CD4-positive, alpha-beta T cell (primary cell): ENCODE measurements around the gene PPEF1. TPM values are rescaled to one million over a fixed set of nuclear protein-coding genes. Genes with fewer than 3 reads are reported as not detected.

Experiments used
- ATAC-seq: fragments of 200-7000 bp; cut with Tn5 transposase; one replicate; pipeline ENCODE4 v1.10.0; 2022; ENCODE audit warnings: mild to moderate bottlenecking; ENCODE audit not compliant: poor library complexity
- CTCF ChIA-PET: fragments of 350-600 bp; sonication (Branson Sonifier 250); formaldehyde crosslinking; loops from one replicate; lab custom pipeline; 2021; ENCODE audit warnings: antibody characterized with exemption, inconsistent platforms; lab: Charles Lee
- POLR2A ChIA-PET: fragments of 350-600 bp; sonication (Branson Sonifier 250); formaldehyde crosslinking; loops from one replicate; lab custom pipeline; 2021; ENCODE audit warnings: antibody characterized with exemption, inconsistent platforms; lab: Charles Lee
- DNase-seq, 14 experiments: peaks; one replicate each; pipeline ENCODE4 v3.0.0-alpha.2; 2013 to 2020; ENCODE audit warnings: mixed read lengths in 2 of 14
- H3K27ac ChIP-seq, 2 donors: one replicate each; pipeline versions ENCODE4 v1.5.1 to v1.7.0; 2013; ENCODE audit warnings: low read length in 2 of 2, low read depth in 1 of 2, mild to moderate bottlenecking in 1 of 2
- H3K27me3 ChIP-seq, 2 experiments: 1 replicate in 1 of 2; 2 replicates in 1 of 2; pipeline versions ENCODE4 v1.6.1 to v1.7.0; 2013; ENCODE audit warnings: low read length in 2 of 2, control low read depth in 1 of 2, mild to moderate bottlenecking in 1 of 2, moderate library complexity in 1 of 2; ENCODE audit not compliant: insufficient read depth in 2 of 2, control insufficient read depth in 1 of 2
- H3K36me3 ChIP-seq: one replicate; pipeline ENCODE4 v1.6.1; 2013; ENCODE audit warnings: low read length, control low read depth; ENCODE audit not compliant: insufficient read depth
- H3K4me1 ChIP-seq: one replicate; pipeline ENCODE4 v1.6.1; 2013; ENCODE audit warnings: low read length, control low read depth; ENCODE audit not compliant: insufficient read depth
- H3K4me3 ChIP-seq: one replicate; pipeline ENCODE4 v1.5.1; 2013; ENCODE audit warnings: mild to moderate bottlenecking, low read length, moderate library complexity
- H3K9me3 ChIP-seq, 2 experiments: 1 replicate in 1 of 2; 2 replicates in 1 of 2; pipeline versions ENCODE4 v1.6.1 to v1.7.0; 2013; ENCODE audit warnings: low read length in 2 of 2, mild to moderate bottlenecking in 2 of 2, control low read depth in 1 of 2, moderate library complexity in 1 of 2; ENCODE audit not compliant: control insufficient read depth in 1 of 2, insufficient read depth in 1 of 2
- H3K27ac Mint-ChIP-seq: one replicate; pipeline ENCODE4 v1.8.0; 2020; ENCODE audit warnings: mixed read lengths
- H3K27me3 Mint-ChIP-seq: one replicate; pipeline ENCODE4 v1.8.0; 2021; ENCODE audit warnings: mixed read lengths
- H3K36me3 Mint-ChIP-seq: one replicate; pipeline ENCODE4 v1.8.0; 2021; ENCODE audit warnings: low read depth, mixed read lengths
- H3K4me1 Mint-ChIP-seq: one replicate; pipeline ENCODE4 v1.8.0; 2021; ENCODE audit warnings: low read depth, mixed read lengths
- H3K4me3 Mint-ChIP-seq: one replicate; pipeline ENCODE4 v1.8.0; 2020; ENCODE audit warnings: mild to moderate bottlenecking, mixed read lengths
- H3K9me3 Mint-ChIP-seq: one replicate; pipeline ENCODE4 v1.8.0; 2020; ENCODE audit warnings: mixed read lengths
- CTCF ChIP-seq: fragments of 200-600 bp; IDR thresholded peaks from one replicate; pipeline ENCODE4 v1.8.0; 2022; ENCODE audit warnings: antibody characterized with exemption, mild to moderate bottlenecking
- intact Hi-C, 2 experiments: fragments of 100-400 bp; cut with DNase I in 1 of 2; cut with micrococcal nuclease in 1 of 2; formaldehyde crosslinking; loops; one replicate each; pipeline versions ENCODE4 v1.15.1 to v1.9.0; 2023 to 2025; cut with DNase I, micrococcal nuclease
- total RNA-seq, 174 experiments: library from RNA in 2 of 174; stranded (reverse) in 2 of 174; gene quantifications; one replicate each; pipeline ENCODE4 v1.2.3 and lab custom pipeline; 2021 to 2026

PPEF1 gene
- total RNA-seq, 2 experiments from 2014 or later, result 0.34 TPM; not detected in 1

- Mint-ChIP-seq H3K27ac (peak overlapping the region; percentile 95), H3K27me3 (peaks cover 3% of the 10 kb centered on the region), H3K36me3 (peaks cover 7% of the 10 kb centered on the region), H3K4me3 (peak overlapping the region; percentile 90), H3K4me1 (peaks cover 16% of the 10 kb centered on the region), H3K9me3 (no peaks in the 10 kb centered on the region)
- TF ChIP-seq CTCF, result no peak
- ChIA-PET POLR2A (no interaction called here), CTCF (no interaction called here)
- H3K27me3 ChIP-seq, result no peaks in the 10 kb centered on the region
- peak in 11 of 14 experiments; percentile 0 to 37 (median 3) for DNase-seq
- intact Hi-C loops, result loop anchor here (5.0 to 10.0 kb wide), 4 partner anchors 213 to 1600 kb away; partner anchors contain the start of gene PHKA2 (in 1 of the 2)
- peak; percentile 33 for ATAC-seq
- H3K4me1 ChIP-seq, result peaks cover 7% of the 10 kb centered on the region
- H3K4me3 ChIP-seq, result peak overlapping the region; percentile 73
- no peaks in the 10 kb centered on the region for H3K9me3 ChIP-seq
- no peaks in the 10 kb centered on the region for H3K36me3 ChIP-seq
- peak overlapping the region in 1 of 2 donors; percentile 13 for H3K27ac ChIP-seq
Measured at GRCh38 chrX:18674417-18674787, 33.0 kb upstream of the PPEF1 start.

- H3K27me3 ChIP-seq, result no peaks in the 10 kb centered on the region
Measured at GRCh38 chrX:18674788-18675735, 32.4 kb upstream of the PPEF1 start.

More at GRCh38 chrX:18674788-18675735, 32.4 kb upstream of the PPEF1 start:
- TF ChIP-seq CTCF, result no peak
- Mint-ChIP-seq H3K27me3 (peaks cover 3% of the 10 kb centered on the region), H3K27ac (peak overlapping the region; percentile 95), H3K4me3 (peak overlapping the region; percentile 90), H3K9me3 (no peaks in the 10 kb centered on the region), H3K4me1 (peaks cover 16% of the 10 kb centered on the region), H3K36me3 (peaks cover 7% of the 10 kb centered on the region)
- CTCF ChIA-PET, result no interaction called here
- peak; percentile 90 for ATAC-seq
- POLR2A ChIA-PET, result interaction anchor here (1.0 kb wide), 1 partner anchor 250 kb away, joined by 4 read pairs; the partner anchor contains the start of gene CDKL5
- intact Hi-C loops, result loop anchor here (5.0 to 10.0 kb wide), 6 partner anchors 212 to 1600 kb away; partner anchors contain the start of genes PDHA1 (in 2 of the 2), CDKL5 (in 1 of the 2) and PHKA2 (in 1 of the 2)
- H3K9me3 ChIP-seq, result no peaks in the 10 kb centered on the region
- peaks cover 7% of the 10 kb centered on the region for H3K4me1 ChIP-seq
- peak; percentile 60 to 90 (median 74) for DNase-seq
- H3K36me3 ChIP-seq, result no peaks in the 10 kb centered on the region
- H3K27ac ChIP-seq, result peak overlapping the region; percentile 61 to 64
- peak overlapping the region; percentile 73 for H3K4me3 ChIP-seq
